Fibroblast of lung (primary cell): ENCODE measurements around the gene MTHFSD.

Experiments used
- EZH2 ChIP-seq: IDR thresholded peaks from 2 replicates; pipeline ENCODE4 v1.5.1; 2012; ENCODE audit warnings: low read length, control low read depth, mild to moderate bottlenecking; ENCODE audit errors: missing control alignments
- TF ChIP-seq, protein P1 (sequence below), 2 donors: IDR thresholded peaks in 1 of 2; conservative IDR thresholded peaks in 1 of 2; 1 replicate in 1 of 2; 2 replicates in 1 of 2; pipeline ENCODE4 v1.5.1; 2011 to 2012; ENCODE audit warnings: low read length in 2 of 2, control low read depth in 1 of 2, inconsistent platforms in 1 of 2, low read depth in 1 of 2, mild to moderate bottlenecking in 1 of 2

DNA sequence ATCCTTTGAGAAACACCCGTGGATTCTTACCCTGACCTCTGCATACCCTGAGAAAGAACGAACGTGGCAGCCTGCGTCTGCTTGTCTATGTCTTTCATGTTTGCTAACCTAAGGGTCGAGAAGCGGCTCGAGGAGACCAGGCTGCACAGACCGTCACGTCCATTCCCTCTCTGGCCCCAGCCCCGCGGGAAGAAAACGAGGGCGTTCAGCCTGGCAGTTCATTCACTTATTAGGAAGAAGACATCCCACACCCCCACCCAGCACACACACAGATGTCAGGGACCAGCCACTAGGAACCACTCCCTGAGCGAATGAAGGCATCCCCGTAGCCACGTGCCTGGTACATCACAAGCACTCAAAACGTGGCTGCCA is 655 bp upstream of the MTHFSD start:
- TF ChIP-seq, protein P1, sequence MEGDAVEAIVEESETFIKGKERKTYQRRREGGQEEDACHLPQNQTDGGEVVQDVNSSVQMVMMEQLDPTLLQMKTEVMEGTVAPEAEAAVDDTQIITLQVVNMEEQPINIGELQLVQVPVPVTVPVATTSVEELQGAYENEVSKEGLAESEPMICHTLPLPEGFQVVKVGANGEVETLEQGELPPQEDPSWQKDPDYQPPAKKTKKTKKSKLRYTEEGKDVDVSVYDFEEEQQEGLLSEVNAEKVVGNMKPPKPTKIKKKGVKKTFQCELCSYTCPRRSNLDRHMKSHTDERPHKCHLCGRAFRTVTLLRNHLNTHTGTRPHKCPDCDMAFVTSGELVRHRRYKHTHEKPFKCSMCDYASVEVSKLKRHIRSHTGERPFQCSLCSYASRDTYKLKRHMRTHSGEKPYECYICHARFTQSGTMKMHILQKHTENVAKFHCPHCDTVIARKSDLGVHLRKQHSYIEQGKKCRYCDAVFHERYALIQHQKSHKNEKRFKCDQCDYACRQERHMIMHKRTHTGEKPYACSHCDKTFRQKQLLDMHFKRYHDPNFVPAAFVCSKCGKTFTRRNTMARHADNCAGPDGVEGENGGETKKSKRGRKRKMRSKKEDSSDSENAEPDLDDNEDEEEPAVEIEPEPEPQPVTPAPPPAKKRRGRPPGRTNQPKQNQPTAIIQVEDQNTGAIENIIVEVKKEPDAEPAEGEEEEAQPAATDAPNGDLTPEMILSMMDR (conservative IDR thresholded peaks at IDR 0.05 in 1 of 2, IDR thresholded peaks at IDR 0.05 in 1 of 2; ENCODE audit: low read depth in 1 of 2, low read length in 2 of 2), result no peak
- no peak for TF ChIP-seq EZH2
